Keratinocyte (primary cell): ENCODE results near the gene METRNL. TPM values are rescaled to one million over a fixed set of nuclear protein-coding genes. Genes with fewer than 3 reads are reported as not detected.

ENCODE experiments used
- DNase-seq: peaks from one replicate; pipeline ENCODE4 v3.0.0-alpha.2; 2011; ENCODE audit warnings: low read depth, missing footprints, low spot score
- FAIRE-seq: peaks from 2 replicates; lab custom pipeline; 2011; peaks lifted over from hg19 to GRCh38; lab: Jason Lieb, UNC
- H2AFZ ChIP-seq: 2 replicates; pipeline ENCODE4 v1.6.0; 2012; ENCODE audit warnings: low read length, control low read depth, inconsistent platforms; ENCODE audit not compliant: control insufficient read depth
- H3K27ac ChIP-seq: 2 replicates; pipeline ENCODE4 v1.5.1; 2011; ENCODE audit warnings: low read length; ENCODE audit not compliant: control insufficient read depth, insufficient read depth
- H3K27me3 ChIP-seq: 3 replicates; pipeline ENCODE4 v1.6.0; 2011; ENCODE audit warnings: low read length; ENCODE audit not compliant: control insufficient read depth, insufficient read depth; ENCODE audit errors: extremely low read depth
- H3K36me3 ChIP-seq, 2 experiments: 2 replicates in 1 of 2; 3 replicates in 1 of 2; pipeline ENCODE4 v1.5.1; 2011; ENCODE audit warnings: low read length in 2 of 2, mild to moderate bottlenecking in 1 of 2; ENCODE audit not compliant: control insufficient read depth in 2 of 2, insufficient read depth in 2 of 2; ENCODE audit errors: extremely low read depth in 1 of 2
- H3K4me1 ChIP-seq: 3 replicates; pipeline ENCODE4 v1.5.1; 2011; ENCODE audit warnings: low read length; ENCODE audit not compliant: control insufficient read depth, insufficient read depth; ENCODE audit errors: extremely low read depth
- H3K4me2 ChIP-seq: 3 replicates; pipeline ENCODE4 v1.6.0; 2011; ENCODE audit warnings: low read depth, low read length; ENCODE audit not compliant: control insufficient read depth, insufficient read depth; ENCODE audit errors: extremely low read depth
- H3K4me3 ChIP-seq, 3 experiments: fragments of 200-600 bp in 1 of 3; sonication (generic) in 1 of 3; 2 replicates in 2 of 3; 3 replicates in 1 of 3; pipeline ENCODE4 v1.5.1; 2011 to 2016; ENCODE audit warnings: low read length in 3 of 3, mild to moderate bottlenecking in 3 of 3, control low read depth in 2 of 3, inconsistent platforms in 1 of 3, low read depth in 1 of 3, mixed read lengths in 1 of 3, mixed run types in 1 of 3, moderate library complexity in 1 of 3; ENCODE audit not compliant: control insufficient read depth in 2 of 3, insufficient read depth in 2 of 3; ENCODE audit errors: extremely low read depth in 1 of 3
- H3K79me2 ChIP-seq: 2 replicates; pipeline ENCODE4 v1.6.0; 2012; ENCODE audit warnings: low read length; ENCODE audit not compliant: control insufficient read depth, insufficient read depth
- H3K9ac ChIP-seq: 3 replicates; pipeline ENCODE4 v1.6.0; 2011; ENCODE audit warnings: low read length; ENCODE audit not compliant: control insufficient read depth, insufficient read depth; ENCODE audit errors: extremely low read depth
- H3K9me1 ChIP-seq: 3 replicates; pipeline ENCODE4 v1.6.0; 2011; ENCODE audit warnings: low read length; ENCODE audit not compliant: control insufficient read depth, insufficient read depth; ENCODE audit errors: extremely low read depth
- H3K9me3 ChIP-seq: 2 replicates; pipeline ENCODE4 v1.5.1; 2012; ENCODE audit warnings: low read depth, low read length; ENCODE audit not compliant: control insufficient read depth
- H4K20me1 ChIP-seq: 3 replicates; pipeline ENCODE4 v1.6.0; 2011; ENCODE audit warnings: low read length; ENCODE audit not compliant: control insufficient read depth, insufficient read depth; ENCODE audit errors: extremely low read depth
- CTCF ChIP-seq, 3 experiments: IDR thresholded peaks in 1 of 3; conservative IDR thresholded peaks in 1 of 3; optimal IDR thresholded peaks in 1 of 3; 2 replicates in 2 of 3; 3 replicates in 1 of 3; pipeline versions ENCODE3 to v1.5.1; 2011; ENCODE audit warnings: low read length in 3 of 3, mild to moderate bottlenecking in 3 of 3, moderate library complexity in 2 of 3, control low read depth in 1 of 3, inconsistent platforms in 1 of 3; ENCODE audit not compliant: insufficient read depth in 2 of 3; ENCODE audit errors: extremely low read depth in 1 of 3
- EZH2 ChIP-seq: IDR thresholded peaks from one replicate; pipeline ENCODE4 v1.6.1; 2012; ENCODE audit warnings: inconsistent platforms, mild to moderate bottlenecking, low read length, moderate library complexity
- dilution Hi-C: fragments of 300-500 bp; cut with MboI; formaldehyde crosslinking; loops from one replicate; pipeline ENCODE4 v1.7.0; 2020; ENCODE audit warnings: low sequenced_read_pairs; ENCODE audit not compliant: extremely low pct_ligation_motif_present
- polyA minus RNA-seq, 3 experiments: library from RNA; depleted of rRNA, polyadenylated mRNA; stranded (reverse); fragments of >200 nt; gene quantifications; 1 replicate in 1 of 3; 2 replicates in 1 of 3; 3 replicates in 1 of 3; pipeline ENCODE4 v1.2.3, GENCODE V29; 2011
- polyA plus RNA-seq, 5 experiments: library from polyadenylated mRNA; depleted of rRNA in 3 of 5; stranded (reverse) in 3 of 5; stranded (forward) in 1 of 5; unstranded in 1 of 5; fragments of >200 nt; gene quantifications; 1 replicate in 1 of 5; 2 replicates in 3 of 5; 3 replicates in 1 of 5; pipeline versions ENCODE4 v1.2.1 to v1.2.3, GENCODE V29; 2011 to 2012; ENCODE audit warnings: missing spikeins in 2 of 5, low read depth in 1 of 5, low replicate concordance in 1 of 5

Gene METRNL
- polyA plus RNA-seq (3.1 to 7.2 TPM (median 3.4 TPM) in 3 replicates), polyA minus RNA-seq (2.0 to 5.2 TPM (median 2.4 TPM) in 3 replicates)
- 43.9 TPM for polyA plus RNA-seq (2011; ENCODE audit: low read depth)
- polyA plus RNA-seq (2011; cell fraction: cytosol; rRNA removed) = 2.2 and 7.9 TPM in 2 replicates
- 8.6 and 10.8 TPM in 2 replicates for polyA plus RNA-seq (2011; cell fraction: nucleus; rRNA removed)
- 6.2 and 85.3 TPM in 2 replicates for polyA plus RNA-seq (2012; ENCODE audit: low replicate concordance)
- polyA minus RNA-seq (2011; cell fraction: cytosol; rRNA and poly(A)+ RNA removed) = 24.2 TPM
- polyA minus RNA-seq (2011; cell fraction: nucleus; rRNA and poly(A)+ RNA removed) = 7.8 and 8.5 TPM in 2 replicates

- peak within 1 kb of the TSS; percentile 37 for H3K9ac ChIP-seq
- H3K27me3 ChIP-seq = peaks cover 59% of the 10 kb centered on the region
- H3K36me3 ChIP-seq = no peaks in the 10 kb centered on the region
- no peaks in the 10 kb centered on the region for H3K9me1 ChIP-seq
- no peak for DNase-seq
- dilution Hi-C loops = no loop called here
- H3K4me1 ChIP-seq = peaks cover 16% of the 10 kb centered on the region
- FAIRE-seq = no peak
- peak within 1 kb of the TSS; percentile 78 for H3K4me2 ChIP-seq
- no peaks in the 10 kb centered on the region for H3K9me3 ChIP-seq
- no peak within 1 kb of the TSS for H2AFZ ChIP-seq
- H3K79me2 ChIP-seq = no peaks in the 10 kb centered on the region
- TF ChIP-seq CTCF (optimal IDR thresholded peaks at IDR 0.05 in 1 of 3, IDR thresholded peaks at IDR 0.05 in 1 of 3, conservative IDR thresholded peaks at IDR 0.05 in 1 of 3; ENCODE audit: extremely low read depth in 1 of 3, insufficient read depth in 2 of 3, low read length in 3 of 3) (no peak), EZH2 (no peak)
- peaks cover 5% of the 10 kb centered on the region for H4K20me1 ChIP-seq
- H3K4me3 ChIP-seq = peak within 1 kb of the TSS; percentile 38 to 68 (median 49)
- H3K27ac ChIP-seq = no peak within 1 kb of the TSS
These were observed at the start of gene METRNL for GRCh38 chr17:83079352-83079747. Gene METRNL (plus strand): TSS chr17:83079609. CDS start chr17:83079816, 207 bp downstream.

- Histone ChIP-seq H3K4me2 (no peak overlapping the region), H3K36me3 (no peaks in the 10 kb centered on the region), H4K20me1 (no peaks in the 10 kb centered on the region), H2AFZ (no peak overlapping the region), H3K27ac (no peak overlapping the region), H3K79me2 (no peaks in the 10 kb centered on the region), H3K9me3 (no peaks in the 10 kb centered on the region), H3K27me3 (no peaks in the 10 kb centered on the region), H3K4me1 (no peaks in the 10 kb centered on the region), H3K9ac (no peak overlapping the region), H3K4me3 (no peak overlapping the region), H3K9me1 (no peaks in the 10 kb centered on the region)
- dilution Hi-C loops = no loop called here
- DNase-seq (no peak), FAIRE-seq (no peak)
- TF ChIP-seq CTCF (optimal IDR thresholded peaks at IDR 0.05 in 1 of 3, IDR thresholded peaks at IDR 0.05 in 1 of 3, conservative IDR thresholded peaks at IDR 0.05 in 1 of 3; ENCODE audit: extremely low read depth in 1 of 3, insufficient read depth in 2 of 3, low read length in 3 of 3) (no peak), EZH2 (no peak)
These were observed 49.0 kb upstream of the METRNL start for GRCh38 chr17:83030432-83030831.
